HUDEP-2 (cell line): ENCODE results near the gene HNRNPUL2.
"Not testable (repeated sequence)": the region's sequence is repeated elsewhere in the genome, so short reads cannot be mapped to it uniquely, and the experiment has no call there.

Experiments used
- DNase-seq, 76 experiments: peaks; one replicate each; lab custom pipeline; 2025; ENCODE audit not compliant: unreplicated experiment in 76 of 76; lab: John Stamatoyannopoulos, UW

Gene HNRNPUL2

GRCh38 chr11:62727165-62727871 lies at the start of gene HNRNPUL2:
Gene HNRNPUL2, minus strand, starts transcription at chr11:62727457. Its CDS starts 301 bp downstream, at chr11:62727156.
- DNase-seq, result peak in 75 of 76 experiments; percentile 81 to 98 (median 96)

GRCh38 chr11:62775646-62776045 lies 48.4 kb upstream of the HNRNPUL2 start:
- no peak for DNase-seq

DNA sequence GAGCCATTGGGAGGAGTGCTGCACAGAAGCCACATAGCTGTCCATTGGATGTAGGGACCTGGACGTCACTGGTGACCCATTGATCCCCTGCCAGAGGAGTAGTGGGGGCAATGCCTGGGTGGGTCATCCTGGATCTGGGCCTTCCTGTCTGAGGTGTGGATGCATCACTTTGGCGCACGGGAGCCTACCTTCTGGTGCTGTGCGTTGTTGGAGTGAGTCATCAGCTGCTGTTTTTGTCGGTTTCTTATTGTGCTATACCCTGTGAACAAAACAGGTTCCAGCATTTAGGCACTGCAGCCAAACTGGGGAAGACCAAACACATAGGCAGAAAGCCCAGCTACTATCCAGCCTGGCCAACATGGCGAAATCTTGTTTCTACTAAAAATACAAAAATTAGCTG lies 47.1 kb upstream of the HNRNPUL2 start:
- DNase-seq, result no peak

DNA sequence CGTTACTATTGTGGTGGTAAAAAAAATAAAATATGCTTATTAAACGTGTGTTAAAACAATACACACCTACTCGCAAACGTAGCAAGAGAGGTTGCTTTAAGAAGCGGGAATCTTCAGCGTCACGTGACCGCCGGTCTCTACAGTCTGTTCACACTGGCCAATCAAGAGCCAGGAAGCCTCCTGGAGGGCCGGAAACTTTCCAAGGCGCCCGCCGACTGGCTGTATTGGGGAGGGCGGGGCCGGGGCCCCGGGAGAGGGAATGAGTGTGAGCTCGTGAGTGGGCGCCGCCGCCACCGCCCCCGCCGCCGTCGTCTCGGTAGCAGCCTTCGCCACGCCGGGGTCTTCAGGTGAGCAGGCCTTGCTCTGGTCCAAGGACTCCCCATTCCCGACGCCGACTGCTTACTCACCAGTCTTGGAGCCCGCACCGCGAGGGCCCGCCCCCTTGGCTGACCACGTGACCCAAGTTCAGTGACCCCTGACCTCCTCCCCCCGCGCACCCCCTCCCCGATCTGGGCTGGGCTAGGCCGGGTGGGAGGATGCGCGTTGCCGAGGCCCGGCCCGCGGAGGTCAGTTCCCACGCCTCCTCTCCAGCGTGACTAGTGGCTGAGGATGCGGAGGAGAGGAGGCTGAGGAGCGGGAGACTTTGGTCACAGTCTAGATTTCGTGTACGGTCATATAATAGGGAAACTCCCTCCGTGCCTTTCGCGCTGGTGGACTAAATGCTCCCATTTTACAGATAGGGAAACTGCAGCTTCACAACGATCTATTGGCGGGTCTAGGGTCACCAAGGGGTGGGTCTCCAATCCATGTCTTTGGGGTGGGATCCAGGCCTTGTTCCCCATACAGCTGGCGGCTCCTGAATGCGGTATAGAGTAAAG lies 44.1 kb upstream of the HNRNPUL2 start, which contains the start of gene TAF6L:
TAF6L (plus strand) TSS at position 253 of the 878 bp plus-strand sequence. CDS start 4,388 bp downstream, outside the sequence.
- DNase-seq, result peak in 75 of 76 experiments; percentile 62 to 99 (median 93)

DNA sequence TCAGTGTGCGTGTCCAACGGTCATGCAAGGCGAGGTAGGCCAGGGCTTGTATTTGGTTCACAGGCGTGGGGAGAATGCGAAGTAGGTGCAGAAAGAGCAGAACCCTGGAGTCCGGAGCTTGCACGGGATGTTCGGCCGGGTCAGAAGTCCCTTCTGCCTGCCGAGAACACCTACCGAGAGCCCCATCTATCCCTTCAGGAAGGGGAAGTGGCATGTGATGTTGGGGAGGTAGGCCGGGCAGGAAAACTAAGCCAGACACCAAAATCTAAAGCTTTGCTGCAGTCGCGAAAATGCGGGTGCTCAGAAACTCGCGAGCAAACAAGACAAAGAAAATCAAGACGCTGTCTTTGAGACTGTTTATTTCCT lies 43.5 kb upstream of the HNRNPUL2 start:
- peak in 16 of 76 experiments; percentile 13 to 65 (median 44) for DNase-seq

DNA sequence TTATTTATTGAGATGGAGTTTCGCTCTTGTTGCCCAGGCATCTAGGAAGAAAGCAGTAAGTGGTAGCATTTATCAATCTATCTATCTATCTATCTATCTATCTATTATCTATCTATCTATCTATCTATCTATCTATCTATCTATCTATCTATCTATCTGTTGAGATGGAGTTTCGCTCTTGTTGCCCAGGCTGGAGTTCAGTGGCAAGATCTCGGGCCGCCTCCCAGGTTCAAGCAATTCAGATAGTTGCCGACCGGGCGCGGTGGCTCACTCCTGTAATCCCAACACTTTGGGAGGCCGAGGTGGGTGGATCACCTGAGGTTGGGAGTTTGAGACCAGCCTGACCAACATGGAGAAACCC lies 33.6 kb upstream of the HNRNPUL2 start:
- DNase-seq, result not testable (repeated sequence)

- no peak for DNase-seq
Observed at GRCh38 chr11:62757846-62758788, 30.9 kb upstream of the HNRNPUL2 start.

DNA sequence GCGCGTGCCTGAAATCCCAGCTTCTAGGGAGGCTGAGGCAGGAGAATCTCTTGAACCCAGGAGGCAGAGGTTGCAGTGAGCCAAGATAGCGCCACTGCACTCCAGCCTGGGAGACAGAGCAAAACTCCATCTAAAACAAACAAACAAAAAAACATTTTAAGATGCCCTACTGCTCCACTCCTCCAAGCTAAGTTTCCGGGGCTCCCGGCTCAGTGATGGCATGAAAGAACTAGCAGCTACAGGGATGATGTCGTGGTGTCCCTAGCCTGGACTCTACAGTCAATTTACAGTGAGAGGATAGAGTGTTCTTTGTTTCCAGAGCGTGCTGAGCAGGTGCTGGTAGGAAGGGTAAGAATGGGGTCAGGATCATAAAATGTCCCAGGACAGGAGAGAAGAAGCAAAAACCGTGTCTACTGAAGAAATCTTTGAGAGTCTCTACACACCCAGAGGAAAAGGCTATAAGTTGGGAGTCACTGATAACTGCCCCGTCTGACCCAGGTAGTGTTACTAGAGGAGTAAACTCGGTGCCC lies 27.9 kb upstream of the HNRNPUL2 start:
- no peak for DNase-seq

DNA sequence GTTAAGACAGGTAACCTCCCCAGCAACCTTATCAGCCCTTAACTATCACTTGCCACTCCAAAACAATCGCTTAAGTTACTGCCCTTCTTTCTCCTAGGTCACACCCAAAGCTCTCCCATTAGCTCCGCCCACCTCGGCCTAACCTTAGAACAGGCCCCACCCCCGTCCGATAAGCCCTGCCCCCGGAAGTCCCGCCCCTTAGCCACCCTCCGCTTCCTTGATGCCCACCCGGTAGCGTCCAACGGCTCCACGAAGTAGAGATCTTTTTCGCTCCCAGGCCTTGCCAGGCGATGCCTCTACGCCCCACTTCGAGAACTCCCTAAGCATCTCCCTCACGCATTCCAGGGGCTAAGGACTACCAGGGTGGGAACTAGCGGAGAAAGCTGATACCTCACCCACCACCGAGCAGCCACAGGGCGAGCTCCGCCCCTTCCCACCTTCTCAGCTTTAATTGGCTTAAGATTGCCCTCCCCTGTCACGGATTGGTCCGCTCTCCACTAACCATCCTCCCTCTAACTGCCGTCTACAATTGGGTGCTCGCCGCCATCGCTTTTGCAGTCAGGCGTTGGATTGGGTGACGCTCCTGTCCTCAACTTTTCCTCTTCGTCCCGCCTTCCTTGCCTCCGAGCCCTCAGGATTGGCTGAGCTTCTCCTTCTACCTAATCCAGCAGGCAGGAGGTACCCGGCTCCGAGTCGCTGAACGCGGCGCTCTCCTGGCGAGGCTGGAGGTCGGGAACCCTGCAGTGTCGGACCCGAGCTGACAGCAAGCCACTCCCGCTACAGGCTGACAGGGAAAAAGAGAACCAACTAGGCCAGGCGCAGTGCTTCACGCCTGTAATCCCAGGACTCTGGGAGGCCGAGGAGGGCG lies 26.7 kb upstream of the HNRNPUL2 start, which contains the start of gene ZBTB3:
ZBTB3 (minus strand) TSS at position 425 of the 868 bp plus-strand sequence. CDS start 496 bp downstream, outside the sequence.
- peak in 75 of 76 experiments; percentile 84 to 100 (median 97) for DNase-seq

- no peak for DNase-seq
Observed at GRCh38 chr11:62752994-62753735, 25.9 kb upstream of the HNRNPUL2 start.

GRCh38 chr11:62752177-62752785 lies 25.0 kb upstream of the HNRNPUL2 start:
- DNase-seq, result no peak

DNA sequence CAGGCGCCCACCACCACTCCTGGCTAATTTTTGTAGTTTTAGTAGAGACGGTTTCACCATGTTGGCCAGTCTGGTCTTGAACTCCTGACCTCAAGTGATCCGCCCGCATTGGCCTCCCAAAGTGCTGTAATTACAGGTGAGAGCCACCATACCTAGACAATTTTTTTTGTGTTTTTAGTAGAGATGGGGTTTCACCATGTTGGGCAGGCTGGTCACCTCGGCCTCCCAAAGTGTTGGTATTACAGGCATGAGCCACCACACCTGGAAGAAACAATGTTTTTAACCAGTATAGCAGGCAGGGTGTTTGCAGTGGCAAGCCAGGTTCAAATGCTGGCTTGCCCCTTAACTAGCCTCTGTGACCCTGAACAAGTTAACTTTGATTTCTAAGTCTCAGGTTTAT lies 22.7 kb upstream of the HNRNPUL2 start:
- not testable (repeated sequence) for DNase-seq

- DNase-seq, result no peak
Observed at GRCh38 chr11:62747475-62748160, 20.4 kb upstream of the HNRNPUL2 start.

DNA sequence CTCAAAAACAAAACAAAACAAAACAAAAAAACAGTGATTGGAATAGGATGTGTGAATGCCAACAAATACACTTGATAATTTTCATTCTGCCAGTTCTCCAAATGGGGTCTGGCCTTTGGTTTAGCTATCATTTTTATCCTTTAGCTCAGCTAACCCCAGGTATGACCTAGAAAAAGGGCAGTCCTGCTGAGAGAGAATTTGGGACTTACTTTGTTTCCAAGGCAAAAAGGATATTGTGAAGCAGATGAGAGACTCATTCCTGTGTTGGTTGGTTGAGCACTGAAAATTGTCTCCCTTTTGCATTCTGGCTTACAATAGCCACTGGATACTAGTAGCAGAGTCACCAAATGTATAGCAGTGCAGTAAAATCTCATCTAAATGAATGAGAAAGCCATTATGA lies 9.9 kb upstream of the HNRNPUL2 start:
- no peak for DNase-seq

DNA sequence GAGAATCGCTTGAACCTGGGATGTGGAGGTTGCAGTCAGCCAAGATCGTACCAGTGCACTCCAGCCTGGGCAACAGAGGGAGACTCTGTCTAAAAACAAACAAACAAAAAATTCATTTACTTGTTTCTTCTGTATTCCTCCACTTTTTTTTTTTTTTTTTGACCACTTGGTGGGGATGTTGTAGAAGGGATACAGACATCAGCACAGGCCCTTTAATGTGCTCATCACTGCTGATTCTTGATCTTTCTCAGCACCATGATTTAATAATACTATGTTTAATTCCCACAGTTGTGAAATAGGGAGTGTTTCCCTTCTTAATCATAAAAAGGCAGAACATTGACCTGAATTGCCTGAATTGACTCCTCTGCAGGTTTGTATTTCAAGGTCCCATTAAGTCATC lies 5.6 kb upstream of the HNRNPUL2 start:
- peak in 13 of 76 experiments; percentile 4 to 51 (median 15) for DNase-seq

GRCh38 chr11:62730076-62730475 lies 2.8 kb upstream of the HNRNPUL2 start:
- DNase-seq, result not testable (repeated sequence)

GRCh38 chr11:62728171-62728988 lies 1.1 kb upstream of the HNRNPUL2 start, which contains the start of gene TTC9C:
Gene TTC9C, plus strand, starts transcription at chr11:62728486. Its CDS starts 363 bp downstream, at chr11:62728849.
- peak in 66 of 76 experiments; percentile 8 to 83 (median 67) for DNase-seq
